Activated CD8-positive, alpha-beta memory T cell treated with anti-CD3 and anti-CD28 coated beads, Interleukin-2, amount 50 U/mL, for 1 hour (primary cell): ENCODE results near the gene ADSS1.

Experiments used
- DNase-seq: peaks from one replicate; pipeline ENCODE4 v3.0.0-alpha.2; 2020; ENCODE audit errors: extremely low read depth

ADSS1 gene

DNA sequence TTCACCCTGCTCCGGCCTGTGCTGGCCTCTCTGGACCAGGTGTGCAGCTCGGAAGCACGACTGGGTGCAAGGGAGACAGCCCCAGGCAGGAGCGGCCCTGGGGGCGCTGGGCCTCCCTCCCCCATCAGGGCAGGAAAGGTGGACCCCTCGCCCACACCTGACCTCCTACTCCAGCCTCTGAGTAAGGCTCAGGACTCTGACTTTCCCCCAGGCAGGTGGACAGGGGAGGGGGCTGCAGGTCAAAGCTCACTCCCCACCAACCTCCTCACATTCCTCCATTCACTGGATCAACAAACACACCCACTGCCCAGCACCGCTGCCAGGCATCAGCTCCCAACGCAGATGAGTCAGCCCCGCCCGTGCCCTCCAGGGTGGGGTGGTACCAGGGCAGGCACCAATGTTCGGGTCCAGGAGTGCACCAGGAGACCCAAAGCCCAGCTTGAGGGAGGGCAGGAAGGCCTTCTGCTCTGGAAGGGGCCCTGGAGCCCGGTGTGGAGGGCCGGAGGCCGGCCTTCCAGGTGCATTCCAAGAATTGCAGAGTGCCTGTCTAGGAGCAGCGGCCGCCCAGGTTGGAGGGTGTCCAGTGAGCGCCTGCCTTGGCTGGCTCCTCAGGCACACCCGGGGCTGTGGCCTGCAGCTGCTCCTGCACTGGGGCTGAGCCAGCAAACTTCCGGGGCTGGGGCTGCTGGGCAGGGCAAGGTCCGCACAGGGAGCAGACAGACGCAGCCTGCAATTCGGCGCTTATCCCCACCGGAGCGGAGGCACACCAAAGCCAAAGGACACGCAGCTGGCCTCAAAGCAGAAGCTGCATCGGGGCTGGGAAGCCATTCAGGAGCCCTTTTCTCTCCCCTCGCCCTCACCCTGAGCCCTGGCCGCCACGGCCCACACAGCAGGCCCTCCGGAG is 36.2 kb upstream of the ADSS1 start:
- DNase-seq = no peak

DNA sequence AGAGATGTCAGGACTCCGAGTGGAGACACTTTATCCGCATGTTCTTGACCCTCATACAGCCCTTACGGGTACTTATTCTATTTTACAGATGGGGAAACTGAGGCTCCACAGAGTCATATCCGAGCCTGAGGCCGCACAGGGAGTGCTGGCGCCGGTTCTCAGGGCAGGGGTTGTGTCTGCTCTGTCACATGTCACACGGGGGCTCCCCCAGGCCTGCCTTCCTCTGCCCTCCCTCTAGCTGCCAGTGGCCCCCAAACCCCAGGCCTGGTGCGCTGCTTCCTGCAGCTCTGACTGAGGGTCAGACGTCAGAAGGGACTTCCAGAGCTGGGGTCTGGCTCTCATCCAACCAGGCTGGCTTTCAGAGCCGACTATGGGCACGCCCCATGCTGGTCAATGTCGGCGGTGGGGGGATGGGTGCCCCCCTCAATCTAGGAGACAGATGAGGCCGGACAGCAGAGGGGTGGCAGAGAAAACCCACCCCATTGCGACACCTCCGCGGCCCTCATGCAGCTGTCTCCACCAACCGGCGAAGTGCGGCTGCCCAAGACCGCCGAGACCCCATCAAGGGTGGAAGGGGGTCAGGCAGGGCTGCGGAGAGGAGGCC is 35.4 kb upstream of the ADSS1 start:
- DNase-seq = no peak

DNA sequence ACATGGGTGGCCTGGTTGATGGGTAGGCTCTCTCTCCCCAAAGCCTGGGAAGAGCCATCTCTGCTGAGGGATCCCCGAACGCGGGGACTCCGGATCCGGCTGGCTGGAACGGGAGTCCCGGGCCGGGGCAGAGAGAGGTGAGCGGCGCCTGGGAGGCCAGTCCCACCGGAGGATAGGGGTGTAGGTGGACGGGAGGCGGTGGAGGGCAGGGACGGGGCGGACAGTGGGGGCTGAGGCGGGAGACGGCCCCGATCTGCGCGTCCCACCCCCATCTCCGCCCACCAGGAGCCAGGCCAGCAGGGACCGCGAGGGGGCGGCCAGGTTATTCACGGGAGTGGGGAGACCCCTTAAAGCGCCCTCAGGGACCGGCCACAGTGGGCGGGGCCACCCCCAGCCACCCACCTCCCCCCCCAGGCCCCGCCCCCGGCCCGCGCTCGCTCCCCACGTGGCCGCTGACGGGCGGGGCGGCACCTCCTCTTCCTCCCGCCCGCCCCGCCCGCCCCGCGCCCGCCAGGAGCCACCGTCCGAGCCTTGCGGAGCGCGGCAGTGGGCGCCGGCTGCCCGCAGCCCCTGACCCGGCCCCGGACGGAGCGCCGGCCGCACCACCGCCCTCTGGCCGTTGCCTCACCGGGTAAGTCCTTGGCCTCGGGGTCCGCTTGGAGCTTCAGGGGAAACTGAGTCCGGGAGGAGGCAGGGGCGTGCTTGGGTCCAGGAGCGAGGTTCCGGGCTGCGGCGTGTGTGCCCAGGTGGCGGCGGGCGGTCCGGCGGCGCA is 34.7 kb upstream of the ADSS1 start, which contains the start of gene INF2:
Gene INF2, plus strand, starts transcription at position 510 of the 772 bp plus-strand sequence. CDS start 11,748 bp downstream, outside the sequence.
- DNase-seq = no peak

DNA sequence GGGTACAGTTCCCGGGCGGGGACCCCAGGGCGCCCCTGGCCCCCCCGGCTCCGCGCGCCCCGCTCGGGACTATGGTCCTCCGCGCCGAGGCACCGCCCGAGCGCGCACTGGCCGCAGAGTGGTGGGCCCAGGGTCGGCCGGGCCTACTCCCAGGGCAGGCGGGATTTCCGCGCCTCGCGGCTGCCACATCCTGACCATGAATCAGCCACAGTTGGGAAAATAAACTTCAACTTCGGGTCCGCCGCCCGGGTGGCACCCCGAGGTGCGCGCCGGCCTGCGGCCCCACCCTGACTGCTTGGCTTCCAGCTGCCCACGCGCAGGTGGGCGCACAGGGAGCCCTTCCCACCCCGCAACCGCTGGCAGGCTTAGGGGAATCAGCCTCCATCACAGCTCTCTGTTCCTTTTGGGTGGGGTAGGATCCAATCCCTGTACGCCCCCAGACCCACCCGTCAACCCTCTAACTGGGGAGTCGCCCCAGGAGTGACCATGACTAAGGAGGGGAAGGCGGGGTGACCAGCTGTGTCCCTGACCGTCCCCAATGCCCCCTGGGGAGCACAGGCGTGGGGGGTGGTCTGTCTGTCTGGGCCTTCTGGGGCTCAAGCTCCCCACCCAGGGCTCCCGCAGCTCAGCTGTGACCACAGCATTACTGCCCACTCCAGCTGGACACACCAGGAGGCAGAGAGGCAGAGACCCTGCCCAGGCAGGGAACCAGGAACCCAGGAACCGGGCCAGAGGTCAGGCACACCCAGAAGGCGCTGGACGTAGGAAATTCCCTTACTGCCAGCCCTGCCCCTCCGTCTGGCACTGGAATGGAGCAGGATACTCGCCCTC is 33.9 kb upstream of the ADSS1 start:
- DNase-seq = no peak

DNA sequence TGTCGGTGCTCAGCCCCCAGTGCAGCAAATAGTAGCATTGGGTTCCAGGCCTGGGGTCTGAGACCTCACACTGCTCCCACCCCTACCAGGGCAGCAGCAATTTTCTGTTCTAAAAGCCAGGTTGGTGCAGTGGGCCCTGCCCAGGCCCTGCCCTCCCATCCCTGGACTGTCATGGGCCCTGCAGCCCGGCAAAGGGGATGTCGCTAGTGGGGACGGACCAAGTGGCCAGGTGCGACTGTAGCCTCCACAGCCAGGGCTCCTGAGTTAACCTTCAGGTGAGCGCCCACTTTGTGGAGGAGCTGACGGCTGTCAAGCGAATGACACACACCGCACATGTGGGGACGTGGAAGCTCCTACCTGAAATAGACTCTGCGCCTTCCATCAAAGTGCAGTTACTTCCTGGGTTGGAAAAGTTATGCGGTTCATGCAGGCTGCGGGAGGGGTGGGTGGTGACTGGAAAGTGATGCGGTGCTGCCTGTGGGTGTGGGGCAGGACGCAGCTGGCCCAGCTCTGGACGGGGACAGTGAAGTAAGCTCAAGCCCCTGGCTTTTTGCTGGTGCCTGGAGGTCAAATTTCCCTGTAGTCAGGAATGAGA is 33.1 kb upstream of the ADSS1 start:
- no peak for DNase-seq

DNA sequence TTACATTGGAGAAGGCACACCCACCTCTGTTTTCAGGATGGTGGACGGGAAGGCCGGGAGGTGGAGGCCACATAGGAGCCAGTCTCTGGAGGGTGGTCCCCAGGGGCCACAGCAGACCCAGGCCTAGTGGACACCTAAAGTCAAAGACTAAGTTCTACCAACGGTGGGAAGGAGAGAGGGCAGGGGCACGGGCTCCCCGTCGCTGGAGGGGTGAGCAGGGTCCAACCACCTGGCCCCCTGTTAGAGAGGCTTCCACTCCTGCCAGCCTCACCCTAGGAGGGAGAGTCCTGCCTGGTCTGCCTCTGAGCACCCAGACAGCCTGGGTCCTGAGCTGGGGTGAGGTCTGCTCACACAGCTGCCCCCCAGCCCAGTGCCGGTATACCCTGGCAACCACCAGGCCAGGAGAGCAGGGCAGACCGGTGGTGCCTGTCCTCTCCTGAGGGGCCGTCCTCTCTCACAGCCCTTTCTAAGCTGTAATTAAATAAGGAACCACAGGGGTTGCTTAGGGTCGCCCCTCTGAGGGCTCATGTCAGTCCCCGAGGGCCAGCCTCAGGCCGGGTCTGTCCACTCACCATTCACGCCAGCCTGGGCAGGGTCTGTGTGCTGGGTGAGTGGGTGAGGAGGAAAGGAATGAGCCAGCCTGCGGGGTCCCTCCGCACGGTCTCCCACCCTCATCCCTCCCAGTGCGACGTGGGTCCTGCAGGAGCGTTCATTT is 32.3 kb upstream of the ADSS1 start:
- DNase-seq = no peak

DNA sequence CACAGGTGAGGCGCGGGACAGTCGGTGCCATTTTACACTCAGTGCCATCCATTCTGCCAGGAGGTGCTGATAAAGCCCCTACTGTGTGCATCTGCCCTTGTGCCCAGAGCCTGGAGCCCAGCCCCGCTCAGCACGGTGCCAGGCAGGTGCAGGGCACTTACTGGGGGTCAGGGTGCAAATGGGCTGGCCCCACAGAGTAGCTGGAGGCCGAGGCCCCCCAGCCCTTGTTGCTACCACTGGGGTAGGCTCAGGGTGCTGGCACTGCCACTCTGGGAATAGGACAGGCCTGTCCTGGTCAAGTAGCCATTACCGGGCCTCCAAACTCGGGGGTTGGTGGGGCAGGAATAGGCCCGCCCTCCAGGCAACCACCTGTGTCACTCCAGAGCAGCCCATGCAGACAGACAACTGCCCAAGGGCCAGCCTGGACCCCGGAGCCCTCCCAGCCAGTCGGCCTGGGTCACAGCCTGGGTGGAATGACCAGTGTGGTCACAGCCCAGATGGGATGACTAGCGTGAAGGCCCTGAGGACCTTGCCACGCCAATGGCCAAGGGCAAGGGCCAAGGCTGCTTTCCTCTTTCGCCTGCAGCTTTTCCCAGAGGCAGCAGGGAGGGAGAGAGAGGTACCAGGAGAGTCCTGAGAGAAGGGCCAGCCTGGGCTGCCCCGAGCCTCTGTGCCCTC is 31.6 kb upstream of the ADSS1 start:
- DNase-seq = no peak

DNA sequence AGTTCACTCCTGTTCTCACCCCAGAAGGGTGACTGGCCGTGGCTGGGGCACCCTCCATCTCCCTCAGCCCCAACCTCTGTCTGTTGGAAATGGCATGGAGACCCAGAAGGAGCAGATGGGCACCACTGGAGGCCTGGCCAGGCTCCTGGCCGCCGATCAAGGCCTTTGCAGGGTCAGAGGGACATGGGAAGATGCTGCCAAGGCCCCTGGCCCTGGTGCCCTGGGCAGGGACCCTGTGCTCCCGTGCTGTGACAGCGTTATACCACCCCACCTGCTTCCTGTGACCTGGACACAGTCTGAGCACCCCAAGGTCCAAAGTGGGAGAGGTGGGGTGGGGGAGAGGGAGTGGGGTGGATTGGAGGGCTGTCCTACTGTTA is 31.1 kb upstream of the ADSS1 start:
- DNase-seq = no peak

DNA sequence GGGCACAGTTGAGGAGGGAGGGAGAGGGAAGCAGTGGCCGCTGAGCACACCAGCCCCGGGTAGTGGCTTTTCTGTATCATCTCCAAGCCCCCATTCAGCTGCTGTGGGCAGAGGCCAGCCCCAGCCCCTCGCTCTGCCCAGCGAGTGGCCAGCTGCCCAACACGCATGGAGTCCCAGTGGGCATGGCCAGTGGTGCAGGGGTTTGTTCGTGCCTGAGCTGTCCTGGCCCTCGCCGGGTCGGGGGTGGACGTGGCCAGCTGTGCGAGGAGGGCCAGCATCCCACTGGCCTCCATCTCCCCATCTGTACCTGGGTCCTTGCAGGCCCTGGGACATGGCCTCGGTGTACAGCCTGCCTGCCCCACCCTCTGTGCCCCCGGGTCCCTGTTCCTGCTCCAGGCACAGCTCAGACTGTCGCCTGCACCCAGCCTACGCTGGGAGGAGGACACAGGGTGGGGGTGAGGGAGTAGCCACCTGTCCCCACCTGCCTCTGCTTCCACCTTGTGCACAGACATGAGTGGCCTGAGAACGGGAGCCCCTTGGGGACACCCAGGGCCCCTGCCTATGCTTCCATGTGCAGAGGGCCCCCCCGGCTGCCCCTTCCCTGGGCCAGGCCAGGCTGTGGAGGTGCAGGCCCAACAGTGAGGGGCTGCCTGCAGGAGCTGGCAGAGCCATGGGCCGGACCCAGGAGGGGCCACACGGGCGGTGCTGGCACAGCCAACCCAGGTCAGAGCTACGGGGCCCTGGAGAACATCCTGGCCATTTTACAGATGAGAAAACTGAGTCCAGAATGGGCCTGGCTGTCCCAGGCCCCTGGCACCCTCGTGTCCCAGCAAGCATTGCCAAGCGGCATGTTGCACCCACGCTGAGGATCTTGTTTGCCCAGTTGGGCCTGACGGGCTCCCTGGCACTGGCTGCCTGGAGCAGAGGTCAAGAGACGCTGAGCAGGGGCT is 30.3 kb upstream of the ADSS1 start:
- no peak for DNase-seq

DNA sequence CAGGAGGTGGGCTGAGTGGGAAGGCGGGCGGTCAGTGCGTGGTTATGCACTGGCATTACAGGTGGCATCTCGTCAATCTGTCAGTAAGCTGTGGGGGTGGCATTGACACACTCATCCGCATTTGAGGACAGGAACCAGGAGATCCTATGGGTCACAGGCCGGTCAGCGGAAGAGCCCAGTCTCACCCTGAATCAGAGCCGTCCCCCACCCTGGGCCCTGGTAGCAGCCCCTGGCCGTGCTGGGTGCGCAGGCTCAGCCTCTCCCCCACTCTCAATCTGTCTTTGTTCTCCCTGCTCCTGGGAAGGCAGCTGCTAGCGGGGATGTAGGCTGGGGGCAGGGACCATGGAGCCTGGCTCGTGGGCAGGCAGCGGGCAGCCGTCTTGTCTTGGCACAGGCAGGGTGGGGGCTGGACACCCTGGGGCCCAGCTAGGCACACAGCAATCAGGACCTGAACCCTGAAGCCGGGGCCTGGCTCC is 29.5 kb upstream of the ADSS1 start:
- no peak for DNase-seq

DNA sequence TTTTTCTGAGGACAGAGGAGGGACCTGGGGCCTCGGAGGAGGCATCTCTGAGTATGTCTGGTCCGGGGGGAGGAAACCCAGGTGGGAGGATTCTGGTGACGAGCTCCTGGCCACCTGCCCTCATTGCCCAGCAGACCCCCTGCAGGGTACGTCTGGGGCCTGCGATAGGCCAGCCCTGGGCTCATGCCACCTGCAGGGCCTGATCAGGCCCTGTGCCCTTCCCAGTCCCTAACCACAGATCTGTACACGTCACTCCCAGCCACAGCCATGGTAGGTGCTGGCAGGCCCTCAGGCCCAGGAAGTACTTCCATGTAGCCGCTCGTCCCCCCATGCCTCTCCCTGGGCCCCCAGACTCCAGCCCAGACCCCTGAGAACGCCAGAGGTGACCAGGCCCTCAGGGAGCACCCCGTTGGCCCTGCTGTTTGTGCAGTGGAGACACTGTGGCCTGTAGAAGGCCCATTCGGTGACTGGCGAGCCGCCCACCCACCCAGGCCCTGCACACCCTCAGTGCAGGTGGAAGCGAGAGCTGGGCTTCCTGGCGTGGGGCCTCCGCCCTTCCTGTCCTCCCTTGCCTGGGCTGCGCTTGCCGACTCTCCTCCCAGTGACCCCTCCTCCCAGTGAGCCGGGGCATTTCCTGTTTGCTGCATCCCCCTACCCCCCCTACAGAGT is 28.9 kb upstream of the ADSS1 start:
- no peak for DNase-seq

DNA sequence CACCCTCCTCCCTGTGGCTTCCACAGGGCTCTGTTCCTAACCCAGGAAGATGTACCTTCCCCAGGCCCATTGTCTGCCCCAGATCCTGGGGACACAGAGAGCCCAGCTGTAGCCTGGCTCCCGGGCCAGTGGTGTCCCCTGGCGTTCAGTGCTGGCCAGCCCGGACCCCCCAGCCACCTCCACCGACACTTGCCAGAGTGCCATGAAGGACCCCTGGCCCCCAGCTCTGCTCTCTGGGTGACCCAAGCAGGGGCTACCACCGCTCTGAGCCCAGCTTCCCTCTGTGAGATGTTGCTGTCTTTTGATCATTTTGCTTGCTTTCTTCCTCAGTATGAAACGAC is 28.4 kb upstream of the ADSS1 start:
- DNase-seq = no peak

DNA sequence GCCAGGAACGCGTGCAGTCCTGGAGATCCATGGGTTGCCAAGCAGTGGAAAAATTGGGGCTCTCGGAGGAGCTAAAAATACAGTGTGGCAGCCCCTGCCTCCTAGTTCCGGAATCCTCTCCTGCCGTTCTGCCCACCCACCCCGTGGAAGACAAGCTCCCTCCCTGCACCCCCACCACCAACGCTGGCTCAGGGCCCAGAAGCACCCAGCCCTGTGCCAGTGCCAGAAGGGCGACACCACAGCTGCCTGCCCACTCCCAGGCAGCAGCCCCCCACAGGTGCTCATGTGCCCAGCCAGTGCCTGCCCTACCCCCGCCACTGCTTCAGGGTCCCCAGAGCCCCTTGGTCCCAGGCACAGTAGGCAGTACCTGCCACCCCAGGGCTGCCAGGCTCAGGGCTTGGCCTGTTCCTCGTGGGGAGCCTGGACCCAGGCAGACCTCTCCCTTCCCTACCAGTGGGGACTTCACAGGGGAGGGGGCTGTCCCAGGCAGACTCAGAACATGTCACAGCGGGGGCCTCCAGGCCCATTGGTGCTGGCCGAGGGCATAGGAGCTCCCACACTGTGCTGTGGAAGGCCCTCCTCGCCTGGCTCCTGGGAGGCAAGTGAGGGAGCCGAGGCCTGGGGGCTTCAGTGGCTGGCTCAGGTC is 27.2 kb upstream of the ADSS1 start:
- DNase-seq = no peak

DNA sequence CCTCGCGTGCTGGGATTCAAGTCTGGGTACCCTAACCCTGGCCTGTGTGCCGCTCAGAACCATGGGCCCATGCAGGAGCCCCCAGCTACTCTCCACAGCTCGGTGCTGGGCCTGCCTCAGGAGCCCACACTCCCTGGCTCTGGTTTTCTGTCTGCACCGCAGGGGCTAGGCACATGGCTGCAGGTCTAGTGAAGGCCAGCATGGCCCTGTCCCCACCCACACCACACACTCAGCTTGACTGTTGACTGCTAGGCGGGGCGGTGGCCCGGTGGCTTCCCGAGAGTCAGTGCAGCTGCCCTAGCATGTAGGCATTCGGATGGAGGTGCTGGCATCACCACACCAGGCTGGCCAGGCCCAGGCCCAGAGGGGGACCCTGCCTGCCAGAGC is 26.7 kb upstream of the ADSS1 start:
- no peak for DNase-seq

DNA sequence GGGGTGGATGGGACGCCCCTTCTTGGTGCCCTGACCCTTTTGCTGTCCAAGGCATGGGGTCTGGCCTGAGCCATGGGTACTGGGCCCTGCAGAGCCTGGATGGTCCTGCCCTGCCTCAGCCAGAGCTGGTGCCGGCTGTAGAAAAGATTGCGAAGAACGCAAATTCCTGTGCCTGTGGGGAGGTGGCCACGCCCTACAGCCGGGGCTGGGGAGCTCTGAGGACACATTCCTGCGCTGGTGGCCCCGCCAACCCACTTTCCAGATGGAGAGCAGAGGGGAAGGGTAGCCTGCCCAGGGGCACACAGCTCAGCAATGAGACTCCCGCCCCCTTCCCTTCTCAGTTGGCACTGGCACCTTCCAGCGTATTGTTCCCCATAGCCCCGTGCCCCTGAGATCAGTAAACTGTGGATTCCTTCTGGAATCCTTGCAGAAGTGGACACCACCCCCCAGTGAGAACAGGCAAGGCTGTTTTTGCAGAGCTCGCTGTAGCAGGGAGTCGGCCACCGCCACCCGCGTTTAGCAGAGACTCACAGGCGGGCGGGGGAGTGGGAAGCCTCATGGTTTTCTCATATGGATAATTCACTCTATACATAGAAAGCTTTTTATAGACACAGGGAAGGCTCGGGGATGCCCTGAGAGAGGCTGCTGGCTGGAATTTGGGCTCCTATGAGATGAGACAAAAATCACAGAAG is 26.0 kb upstream of the ADSS1 start:
- no peak for DNase-seq

DNA sequence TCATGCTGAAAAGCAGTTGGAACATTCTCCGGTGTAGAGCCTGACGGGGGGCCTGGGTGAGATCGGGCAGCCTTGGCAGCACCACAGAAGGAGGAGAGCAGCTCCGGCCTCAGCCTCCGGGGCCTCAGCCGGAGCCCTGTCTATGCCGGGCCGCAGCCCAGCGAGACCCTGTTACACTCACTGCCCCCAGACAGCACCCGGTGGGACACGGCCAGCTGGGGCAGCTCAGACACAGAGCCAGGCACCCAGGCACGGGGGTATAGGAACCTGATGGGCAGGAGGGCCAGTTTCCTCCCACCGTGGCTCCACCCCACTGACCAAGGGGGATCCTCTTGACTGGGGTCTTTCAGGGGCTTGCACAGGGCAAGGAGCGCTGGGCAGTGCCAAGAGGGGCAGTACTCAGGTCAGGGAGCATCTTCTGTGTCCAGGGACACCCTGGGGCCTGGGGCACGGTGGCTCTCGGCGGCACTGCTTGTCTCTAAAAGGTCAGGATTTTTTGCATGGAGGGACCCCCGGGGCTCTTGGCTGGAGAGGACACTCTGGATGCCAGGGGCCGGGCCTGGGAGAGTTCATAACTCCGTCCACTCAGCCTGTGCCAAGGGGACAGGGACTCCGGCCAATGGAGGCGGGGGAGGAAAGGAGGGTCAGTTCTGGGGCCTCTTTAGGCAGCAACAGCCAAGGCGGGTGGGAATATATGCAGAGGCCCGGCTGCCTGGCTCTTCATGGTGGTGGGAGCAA is 25.2 kb upstream of the ADSS1 start:
- no peak for DNase-seq

DNA sequence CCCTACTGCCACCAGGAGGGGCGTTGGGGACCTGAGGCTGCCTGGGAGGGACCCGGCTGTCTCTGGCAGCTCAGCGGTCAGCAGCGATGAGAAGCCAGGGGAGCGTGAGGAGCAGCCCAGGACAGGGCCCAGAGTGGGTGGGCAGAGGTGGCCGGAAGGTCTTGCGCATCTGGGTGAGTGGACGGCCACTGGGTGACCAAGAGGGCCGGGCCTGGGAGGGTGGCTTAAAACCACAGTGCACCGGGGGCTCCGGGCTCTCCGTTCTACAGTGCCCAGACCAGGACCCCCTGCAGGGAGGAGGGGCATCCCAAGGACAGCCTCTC is 24.6 kb upstream of the ADSS1 start:
- DNase-seq = no peak
